Fibroblast of the aortic adventitia (primary cell): ENCODE measurements around the gene ERC1. TPM values are rescaled to one million over a fixed set of nuclear protein-coding genes. Genes with fewer than 3 reads are reported as not detected.
"Not testable (repeated sequence)": the region's sequence is repeated elsewhere in the genome, so short reads cannot be mapped to it uniquely, and the experiment has no call there.

ENCODE experiments used
- DNase-seq: peaks from one replicate; pipeline ENCODE4 v3.0.0-alpha.2; 2010; ENCODE audit warnings: low read depth
- H3K4me3 ChIP-seq: 2 replicates; pipeline ENCODE4 v1.5.1; 2011; ENCODE audit warnings: low read depth, mild to moderate bottlenecking, control low read depth, low read length, moderate library complexity
- CTCF ChIP-seq: IDR thresholded peaks from 2 replicates; pipeline ENCODE4 v1.5.1; 2011; ENCODE audit warnings: mild to moderate bottlenecking, low read length, control low read depth, inconsistent platforms; ENCODE audit not compliant: insufficient read depth
- total RNA-seq: library from RNA; depleted of rRNA; stranded (reverse); fragments of >200 nt; gene quantifications from 2 replicates; pipeline ENCODE4 v1.2.3, GENCODE V29; 2012; ENCODE audit warnings: low replicate concordance

ERC1 gene
- total RNA-seq, 1 donor = 50.9 TPM

DNA sequence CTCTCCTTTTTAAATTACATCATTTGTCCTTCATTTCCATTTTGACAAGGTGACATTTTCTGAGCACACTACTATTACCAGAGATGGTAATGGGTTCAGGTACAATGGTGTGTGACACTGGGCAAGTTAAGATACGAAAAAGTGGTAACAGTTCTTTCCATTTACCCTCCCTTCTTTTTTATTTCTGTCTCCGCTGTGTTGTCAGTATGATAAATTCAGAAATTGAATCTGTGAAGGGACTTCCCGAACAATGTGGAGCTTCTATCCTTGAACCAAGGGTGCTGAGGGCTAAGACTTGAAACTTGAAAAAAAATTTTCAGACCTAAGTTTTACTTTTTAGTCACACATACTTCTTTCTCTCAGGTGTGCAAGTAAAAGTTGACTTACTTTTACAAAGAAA is 103.7 kb downstream of the ERC1 start:
- DNase-seq = no peak
- TF ChIP-seq CTCF = no peak
- no peak overlapping the region for H3K4me3 ChIP-seq

DNA sequence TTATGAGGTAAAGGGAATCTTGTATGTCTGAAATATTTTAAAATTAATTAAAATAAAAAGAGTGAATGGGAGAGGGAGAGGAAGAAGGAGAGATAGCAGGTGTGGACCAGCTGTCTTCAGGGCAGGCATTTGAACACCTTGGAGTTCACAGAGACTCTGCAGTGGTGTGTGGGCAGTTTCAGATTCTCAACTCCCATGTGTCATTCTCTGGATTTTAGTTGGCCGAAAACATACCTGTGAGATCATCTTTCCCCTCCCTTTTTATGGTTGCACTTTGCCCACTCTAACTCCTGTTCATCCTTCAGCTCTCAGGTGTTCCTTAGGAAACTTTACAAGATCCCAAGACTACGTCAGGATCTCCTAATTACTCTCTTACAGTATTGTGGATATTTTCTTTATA is 108.1 kb downstream of the ERC1 start:
- DNase-seq = no peak
- no peak overlapping the region for H3K4me3 ChIP-seq
- no peak for TF ChIP-seq CTCF

- DNase-seq, H3K4me3 ChIP-seq: not testable (repeated sequence)
These were observed 108.6 kb downstream of the ERC1 start for GRCh38 chr12:1099618-1100017.

GRCh38 chr12:1102115-1102514 is 111.1 kb downstream of the ERC1 start:
- no peak for DNase-seq
- no peak overlapping the region for H3K4me3 ChIP-seq
- no peak for TF ChIP-seq CTCF

DNA sequence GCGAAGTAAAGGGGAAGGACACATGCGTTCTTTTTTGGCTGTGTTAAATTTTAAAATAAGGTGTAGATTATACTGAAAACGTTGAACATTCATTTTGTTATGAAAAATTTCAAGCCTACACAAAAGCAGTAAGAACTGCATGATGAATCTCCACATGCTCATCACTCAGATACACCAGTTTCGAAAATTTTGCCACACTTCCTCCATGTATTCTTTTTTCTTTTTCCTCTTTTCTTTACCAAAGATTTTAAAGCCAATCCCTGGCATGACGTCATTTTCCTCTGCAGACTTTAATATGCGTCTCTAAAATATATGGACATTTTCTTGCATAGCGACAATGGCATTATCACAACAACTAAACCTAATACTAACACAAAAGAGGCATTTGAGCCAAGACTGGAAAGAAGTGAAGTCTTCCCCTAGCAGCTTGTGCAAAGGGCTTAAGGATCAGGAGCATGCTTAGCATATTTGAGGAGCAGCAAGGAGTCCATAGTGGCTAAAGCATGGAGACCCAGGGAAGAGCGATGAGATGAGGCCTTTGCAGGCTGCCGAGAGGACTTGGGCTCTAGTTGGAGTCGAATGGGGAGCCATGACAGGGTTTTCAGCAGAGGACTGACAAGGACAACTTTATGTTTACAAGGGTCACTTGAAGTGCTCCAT is 111.9 kb downstream of the ERC1 start:
- TF ChIP-seq CTCF = no peak
- no peak overlapping the region for H3K4me3 ChIP-seq
- no peak for DNase-seq

GRCh38 chr12:1103632-1104031 is 112.6 kb downstream of the ERC1 start:
- no peak for TF ChIP-seq CTCF
- no peak for DNase-seq

GRCh38 chr12:1104088-1104800 is 113.2 kb downstream of the ERC1 start:
- DNase-seq = no peak
- TF ChIP-seq CTCF = no peak
- no peak overlapping the region for H3K4me3 ChIP-seq

More at GRCh38 chr12:1103632-1104031, 112.6 kb downstream of the ERC1 start:
- H3K4me3 ChIP-seq = no peak overlapping the region
